Measurements from ENCODE around the gene PNLIP.

The PNLIP gene

GRCh38 chr10:116545756-116546155 is at the start of gene PNLIP:
Gene PNLIP (plus strand): TSS chr10:116545931. CDS start chr10:116546093, 162 bp downstream.
- no peak for TF ChIP-seq MYC (IDR thresholded peaks at IDR 0.05; ENCODE audit: low read depth, low read length)
- no peak for TF ChIP-seq POLR2A (IDR thresholded peaks at IDR 0.05; ENCODE audit: extremely low read depth, insufficient read length)
- no peak for TF ChIP-seq CTCF (IDR thresholded peaks at IDR 0.05; ENCODE audit: low read depth, low read length)
- no peak for TF ChIP-seq MAX (IDR thresholded peaks at IDR 0.05; ENCODE audit: low read depth, low read length)
- DNase-seq (ENCODE audit: low read depth), result no peak
- no peak within 1 kb of the TSS for H3K4me3 ChIP-seq (ENCODE audit: low read depth, low read length)

GRCh38 chr10:116504786-116505185 is 40.9 kb upstream of the PNLIP start:
- TF ChIP-seq POLR2A (IDR thresholded peaks at IDR 0.05; ENCODE audit: extremely low read depth, insufficient read length), result no peak
- no peak for TF ChIP-seq MAX (IDR thresholded peaks at IDR 0.05; ENCODE audit: low read depth, low read length)
- no peak for TF ChIP-seq CTCF (IDR thresholded peaks at IDR 0.05; ENCODE audit: low read depth, low read length)
- no peak for TF ChIP-seq MYC (IDR thresholded peaks at IDR 0.05; ENCODE audit: low read depth, low read length)
- no peak for DNase-seq (ENCODE audit: low read depth)
- H3K4me3 ChIP-seq (ENCODE audit: low read depth, low read length), result no peak overlapping the region

- no peak overlapping the region for H3K4me3 ChIP-seq (ENCODE audit: low read depth, low read length)
- no peak for TF ChIP-seq MYC (IDR thresholded peaks at IDR 0.05; ENCODE audit: low read depth, low read length)
- TF ChIP-seq CTCF (IDR thresholded peaks at IDR 0.05; ENCODE audit: low read depth, low read length), result no peak
- no peak for TF ChIP-seq POLR2A (IDR thresholded peaks at IDR 0.05; ENCODE audit: extremely low read depth, insufficient read length)
- no peak for TF ChIP-seq MAX (IDR thresholded peaks at IDR 0.05; ENCODE audit: low read depth, low read length)
- DNase-seq (ENCODE audit: low read depth), result no peak
Observed at GRCh38 chr10:116510565-116510964, 35.2 kb upstream of the PNLIP start.

GRCh38 chr10:116511365-116511764 is 34.4 kb upstream of the PNLIP start:
- no peak overlapping the region for H3K4me3 ChIP-seq (ENCODE audit: low read depth, low read length)
- no peak for DNase-seq (ENCODE audit: low read depth)
- no peak for TF ChIP-seq POLR2A (IDR thresholded peaks at IDR 0.05; ENCODE audit: extremely low read depth, insufficient read length)

GRCh38 chr10:116521424-116522290 is 24.1 kb upstream of the PNLIP start:
- TF ChIP-seq POLR2A (IDR thresholded peaks at IDR 0.05; ENCODE audit: extremely low read depth, insufficient read length), result no peak
- TF ChIP-seq MYC (IDR thresholded peaks at IDR 0.05; ENCODE audit: low read depth, low read length), result no peak
- 0 out of 2 replicates have a peak, but pooled peaks have one; percentile 6 for TF ChIP-seq MAX (IDR thresholded peaks at IDR 0.05; ENCODE audit: low read depth, low read length)
- peak; percentile 80 for TF ChIP-seq CTCF (IDR thresholded peaks at IDR 0.05; ENCODE audit: low read depth, low read length)
- no peak overlapping the region for H3K4me3 ChIP-seq (ENCODE audit: low read depth, low read length)
- DNase-seq (ENCODE audit: low read depth), result peak; percentile 40

- H3K4me3 ChIP-seq (ENCODE audit: low read depth, low read length), result no peak overlapping the region
- no peak for DNase-seq (ENCODE audit: low read depth)
- no peak for TF ChIP-seq CTCF (IDR thresholded peaks at IDR 0.05; ENCODE audit: low read depth, low read length)
Observed at GRCh38 chr10:116522803-116523381, 22.8 kb upstream of the PNLIP start.

Data from NB4 (cell line).